Fibroblast of pulmonary artery (primary cell): ENCODE results near the gene MYOM1.
A peak's percentile ranks its signal among the peaks of the same experiment; 100 is the strongest.

Experiments used
- DNase-seq: peaks from one replicate; pipeline ENCODE4 v3.0.0-alpha.2; 2010; ENCODE audit warnings: low read depth
- H3K4me3 ChIP-seq: replicated peaks from 2 replicates; pipeline ENCODE4 v1.5.1; 2011; ENCODE audit warnings: low read depth, mild to moderate bottlenecking, control low read depth, low read length, moderate library complexity
- TF ChIP-seq, protein P1 (sequence below): IDR thresholded peaks from 2 replicates; pipeline ENCODE4 v1.5.1; 2011; ENCODE audit warnings: mild to moderate bottlenecking, control low read depth, low read length, inconsistent platforms; ENCODE audit errors: missing control alignments

MYOM1 gene

DNA sequence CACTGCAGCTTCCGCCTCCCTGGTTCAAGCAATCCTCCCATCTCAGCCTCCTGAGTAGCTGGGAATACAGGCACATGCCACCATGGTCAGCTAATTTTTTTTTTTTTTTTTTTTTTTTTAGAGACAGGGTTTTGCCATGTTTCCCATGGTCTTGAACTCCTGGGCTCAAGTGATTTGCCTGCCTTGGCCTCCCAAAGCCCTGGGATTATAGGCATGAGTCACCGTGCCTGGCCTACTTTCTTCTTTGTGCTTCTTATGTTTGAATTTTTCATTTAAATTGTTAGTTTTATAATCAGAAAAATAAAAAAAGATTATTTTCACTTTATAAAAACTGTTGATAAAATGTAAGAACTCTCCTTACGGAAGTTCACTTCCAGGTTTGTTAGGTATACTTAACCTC, 105.3 kb downstream of the MYOM1 start:
- H3K4me3 ChIP-seq: no peak overlapping the region
- TF ChIP-seq, protein P1, sequence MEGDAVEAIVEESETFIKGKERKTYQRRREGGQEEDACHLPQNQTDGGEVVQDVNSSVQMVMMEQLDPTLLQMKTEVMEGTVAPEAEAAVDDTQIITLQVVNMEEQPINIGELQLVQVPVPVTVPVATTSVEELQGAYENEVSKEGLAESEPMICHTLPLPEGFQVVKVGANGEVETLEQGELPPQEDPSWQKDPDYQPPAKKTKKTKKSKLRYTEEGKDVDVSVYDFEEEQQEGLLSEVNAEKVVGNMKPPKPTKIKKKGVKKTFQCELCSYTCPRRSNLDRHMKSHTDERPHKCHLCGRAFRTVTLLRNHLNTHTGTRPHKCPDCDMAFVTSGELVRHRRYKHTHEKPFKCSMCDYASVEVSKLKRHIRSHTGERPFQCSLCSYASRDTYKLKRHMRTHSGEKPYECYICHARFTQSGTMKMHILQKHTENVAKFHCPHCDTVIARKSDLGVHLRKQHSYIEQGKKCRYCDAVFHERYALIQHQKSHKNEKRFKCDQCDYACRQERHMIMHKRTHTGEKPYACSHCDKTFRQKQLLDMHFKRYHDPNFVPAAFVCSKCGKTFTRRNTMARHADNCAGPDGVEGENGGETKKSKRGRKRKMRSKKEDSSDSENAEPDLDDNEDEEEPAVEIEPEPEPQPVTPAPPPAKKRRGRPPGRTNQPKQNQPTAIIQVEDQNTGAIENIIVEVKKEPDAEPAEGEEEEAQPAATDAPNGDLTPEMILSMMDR: no peak
- no peak for DNase-seq

DNA sequence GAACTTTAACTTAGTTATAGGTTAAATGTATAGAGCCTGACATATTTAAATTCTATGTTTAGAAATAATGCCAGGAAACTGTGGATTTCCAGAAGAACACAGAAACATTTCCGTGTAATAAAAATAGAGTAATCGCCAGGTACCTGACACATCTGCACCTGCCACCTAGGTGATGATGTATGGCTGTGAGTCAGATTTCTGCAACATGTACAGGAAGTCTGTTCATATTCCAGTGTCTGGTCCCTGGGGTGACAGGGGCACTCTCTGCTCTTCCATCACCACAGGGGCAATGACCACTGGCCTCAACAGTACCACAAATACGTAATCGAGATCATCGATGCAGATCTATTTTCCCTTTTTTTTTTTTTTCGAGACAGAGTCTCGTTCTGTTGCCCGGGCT, 105.7 kb downstream of the MYOM1 start:
- H3K4me3 ChIP-seq: no peak overlapping the region

DNA sequence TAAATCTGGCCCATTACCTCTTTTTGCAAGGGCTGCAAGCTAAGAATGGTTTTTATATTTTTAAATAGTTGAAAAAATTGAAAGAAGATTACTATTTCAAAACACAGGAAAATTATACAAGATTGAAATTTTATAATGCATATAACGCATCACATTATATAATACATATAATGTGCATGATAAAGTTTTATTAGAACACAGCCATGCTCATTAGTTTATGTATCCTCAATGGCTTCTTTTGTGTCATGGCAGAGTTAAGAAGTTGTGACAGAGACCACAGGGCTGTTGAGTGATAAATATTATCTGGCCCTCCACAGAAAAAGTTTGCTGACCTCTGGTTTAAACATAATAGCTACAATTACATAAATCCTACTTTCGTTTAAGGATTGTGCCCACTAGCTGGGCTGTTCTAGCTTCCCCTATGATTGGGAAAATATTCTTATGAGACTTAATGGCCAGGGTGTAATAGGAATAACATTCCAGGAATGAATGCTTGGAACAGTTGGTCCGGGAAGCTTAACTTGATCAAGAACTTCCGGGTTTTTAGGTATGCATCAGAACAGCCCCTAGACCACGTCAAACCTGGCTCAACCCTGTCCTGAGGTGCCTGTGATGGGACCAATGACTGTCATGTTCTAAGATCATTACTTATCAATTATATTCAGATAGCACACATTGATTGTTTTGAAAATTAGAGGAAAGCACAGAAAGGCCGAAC, 108.1 kb downstream of the MYOM1 start:
- DNase-seq: no peak
- H3K4me3 ChIP-seq: no peak overlapping the region
- TF ChIP-seq, protein P1: no peak

More for the DNA sequence above, 105.7 kb downstream of the MYOM1 start:
- no peak for DNase-seq
- TF ChIP-seq, protein P1: no peak

DNA sequence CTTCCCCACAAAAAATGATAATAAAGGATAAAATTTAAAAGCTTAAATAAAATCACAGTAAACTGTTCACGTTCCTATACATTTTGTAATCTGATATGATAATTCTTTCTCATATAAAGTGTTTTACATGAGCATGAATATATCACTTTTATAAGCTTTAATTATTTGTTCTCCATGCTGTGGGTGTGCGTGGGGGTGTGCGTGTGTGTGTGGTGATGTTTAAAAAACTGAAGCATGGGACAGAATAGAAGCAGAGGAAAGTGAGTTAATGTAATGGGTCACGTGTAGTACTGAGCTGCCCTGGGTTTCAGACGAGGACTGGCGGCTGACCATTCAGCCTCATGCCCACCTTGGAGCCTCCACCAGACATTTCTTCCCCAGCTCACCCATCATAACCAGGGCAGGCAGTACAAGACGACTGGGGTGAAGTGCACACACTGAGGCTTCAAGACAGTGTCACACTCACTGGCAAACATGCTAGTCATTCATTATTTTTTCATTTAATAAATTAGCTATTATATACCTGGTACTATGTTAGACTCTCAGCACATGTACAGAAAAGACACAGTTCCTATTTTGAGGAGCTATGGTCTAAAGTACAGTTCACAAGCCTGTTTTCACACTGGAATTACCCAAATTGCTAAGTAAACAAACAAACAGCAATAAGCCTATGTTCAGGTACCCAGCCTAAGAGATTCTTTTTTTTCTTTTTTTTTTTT, 109.6 kb downstream of the MYOM1 start:
- no peak overlapping the region for H3K4me3 ChIP-seq
- TF ChIP-seq, protein P1: no peak
- DNase-seq: no peak

DNA sequence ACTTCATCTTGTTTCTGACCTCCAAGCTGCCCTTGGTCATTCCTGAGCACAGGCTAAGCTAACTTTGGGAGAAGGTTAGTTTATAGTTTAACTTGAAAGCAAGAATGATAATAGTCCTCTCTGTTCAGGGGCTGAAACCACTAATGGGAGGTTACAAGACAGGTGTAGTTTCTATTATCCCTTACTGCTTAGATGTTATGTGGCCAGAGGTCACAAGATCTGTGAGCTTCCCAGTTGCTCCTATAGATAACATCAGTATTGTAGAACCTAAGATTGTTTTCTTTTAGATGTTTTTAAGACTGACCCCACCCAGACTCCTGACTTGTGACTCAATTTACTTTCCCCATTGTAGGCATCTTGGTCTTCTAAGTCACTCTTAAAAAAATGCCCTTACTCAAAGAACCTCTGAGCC, 112.0 kb downstream of the MYOM1 start:
- TF ChIP-seq, protein P1: no peak

DNA sequence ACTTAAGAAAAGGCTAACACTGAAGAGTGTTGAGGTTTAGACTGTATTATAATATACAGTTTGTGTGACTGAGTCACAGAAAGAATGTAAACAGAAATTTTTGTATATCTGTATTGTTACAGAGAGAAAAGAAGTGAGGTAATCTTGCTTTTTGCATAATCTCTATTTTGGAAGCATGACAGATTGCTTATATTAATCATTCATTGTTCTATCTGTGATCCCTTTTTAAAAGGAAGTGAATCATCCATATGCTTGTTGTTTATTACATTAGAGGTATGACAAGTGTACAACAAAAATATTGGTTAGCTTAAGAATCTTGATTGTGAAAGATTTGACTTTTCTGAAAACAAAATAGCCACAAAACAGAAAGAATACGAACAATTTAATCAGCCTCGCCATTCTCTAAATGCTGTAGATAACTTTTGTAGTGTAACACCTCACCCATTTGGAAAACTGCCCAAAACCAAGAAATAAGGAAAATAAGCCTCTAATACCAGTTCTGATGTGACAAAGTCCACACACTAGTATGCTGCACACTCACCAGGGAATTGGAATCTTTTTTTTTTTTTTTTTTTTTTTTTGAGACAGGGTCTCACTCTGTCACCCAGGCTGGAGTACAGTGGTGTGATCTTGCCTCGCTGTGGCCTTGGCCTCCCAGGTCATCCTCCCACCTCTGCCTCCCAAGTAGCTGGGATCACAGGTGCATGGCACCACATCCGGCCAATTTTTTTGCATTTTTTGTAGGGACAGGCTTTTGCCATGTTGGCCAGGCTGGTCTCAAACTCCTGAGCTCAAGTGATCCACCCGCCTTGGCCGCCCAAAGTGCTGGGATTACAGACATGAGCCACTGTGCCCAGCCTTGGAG, 115.3 kb downstream of the MYOM1 start:
- DNase-seq: peak; percentile 92
- TF ChIP-seq, protein P1: no peak
- H3K4me3 ChIP-seq: no peak overlapping the region

More for the DNA sequence above, 112.0 kb downstream of the MYOM1 start:
- H3K4me3 ChIP-seq: no peak overlapping the region
- no peak for DNase-seq
